ENCODE results near the gene MICAL3. TPM values are rescaled to one million over a fixed set of nuclear protein-coding genes. Genes with fewer than 3 reads are reported as not detected.

MICAL3 gene
- total RNA-seq, 4 donors from 2014 or later = 84.2 to 290 (median 151) TPM

- in situ Hi-C loops (cut with MboI; ENCODE audit: low pct_ligation_motif_present in 1 of 4, low pct_unique_long_range_greater_than_20kb in 1 of 4, low sequenced_read_pairs in 3 of 4) = no loop called here
- no peak overlapping the region for H3K27ac ChIP-seq
- TF ChIP-seq POLR2AphosphoS5 (IDR thresholded peaks at IDR 0.05) (no peak), CTCF (IDR thresholded peaks at IDR 0.05) (no peak)
- 94 to 100% methylated on average over 1 to 8 of the region's 8 CpGs for WGBS, 2 donors (ENCODE audit: low coverage in 1 of 2)
- no peak overlapping the region for H3K4me3 ChIP-seq
- no peaks in the 10 kb centered on the region for H3K9me3 ChIP-seq
- no peak for DNase-seq
- intact Hi-C loops (cut with DNase I; ENCODE audit: low total_unique reads) = loop anchor here (10.0 kb wide), 1 partner anchor 58 kb away; no protein-coding TSS in a partner anchor
- no peaks in the 10 kb centered on the region for H3K4me1 ChIP-seq
- H3K36me3 ChIP-seq = peaks cover 0 to 48% (median 14%) of the 10 kb centered on the region in 4 donors
- no peaks in the 10 kb centered on the region for H3K27me3 ChIP-seq
Measured at GRCh38 chr22:17882727-17883126, 141.6 kb downstream of the MICAL3 start.

GRCh38 chr22:17882162-17882561 is 142.2 kb downstream of the MICAL3 start:
- H3K27me3 ChIP-seq = no peaks in the 10 kb centered on the region
- TF ChIP-seq POLR2A (IDR thresholded peaks at IDR 0.05) (no peak), EP300 (IDR thresholded peaks at IDR 0.05; ENCODE audit: low read depth) (no peak), CTCF (IDR thresholded peaks at IDR 0.05) (no peak), POLR2AphosphoS5 (IDR thresholded peaks at IDR 0.05) (no peak)
- in situ Hi-C loops (cut with MboI; ENCODE audit: low pct_ligation_motif_present in 1 of 4, low pct_unique_long_range_greater_than_20kb in 1 of 4, low sequenced_read_pairs in 3 of 4) = no loop called here
- DNase-seq = no peak
- peaks cover 0 to 43% (median 11%) of the 10 kb centered on the region in 4 donors for H3K36me3 ChIP-seq
- WGBS, 2 donors (ENCODE audit: low coverage in 1 of 2) = 80 to 92% methylated on average over 1 to 2 of the region's 2 CpGs
- no peak overlapping the region for H3K27ac ChIP-seq
- no peaks in the 10 kb centered on the region for H3K4me1 ChIP-seq
- no peaks in the 10 kb centered on the region for H3K9me3 ChIP-seq
- no peak overlapping the region for H3K4me3 ChIP-seq
- intact Hi-C loops (cut with DNase I; ENCODE audit: low total_unique reads) = loop anchor here (10.0 kb wide), 1 partner anchor 57 kb away; no protein-coding TSS in a partner anchor

GRCh38 chr22:17881366-17881765 is 143.0 kb downstream of the MICAL3 start:
- Histone ChIP-seq H3K4me1 (no peaks in the 10 kb centered on the region), H3K4me3 (no peak overlapping the region), H3K27me3 (no peaks in the 10 kb centered on the region), H3K9me3 (no peaks in the 10 kb centered on the region), H3K36me3 (peaks cover 0 to 37% (median 10%) of the 10 kb centered on the region in 4 donors), H3K27ac (no peak overlapping the region)
- 94% methylated on average over 6 of the region's 6 CpGs; no CpG with 5 or more reads in 1 of the 2 donors for WGBS, 2 donors (ENCODE audit: low coverage in 1 of 2)
- TF ChIP-seq EP300 (IDR thresholded peaks at IDR 0.05; ENCODE audit: low read depth) (no peak), POLR2A (IDR thresholded peaks at IDR 0.05) (no peak), POLR2AphosphoS5 (IDR thresholded peaks at IDR 0.05) (no peak), CTCF (IDR thresholded peaks at IDR 0.05) (no peak)
- no peak for DNase-seq
- intact Hi-C loops (cut with DNase I; ENCODE audit: low total_unique reads) = loop anchor here (10.0 kb wide), 1 partner anchor 57 kb away; no protein-coding TSS in a partner anchor
- in situ Hi-C loops (cut with MboI; ENCODE audit: low pct_ligation_motif_present in 1 of 4, low pct_unique_long_range_greater_than_20kb in 1 of 4, low sequenced_read_pairs in 3 of 4) = no loop called here

- in situ Hi-C loops (cut with MboI; ENCODE audit: low pct_ligation_motif_present in 1 of 4, low pct_unique_long_range_greater_than_20kb in 1 of 4, low sequenced_read_pairs in 3 of 4) = no loop called here
- H3K27me3 ChIP-seq = no peaks in the 10 kb centered on the region
- peaks cover 0 to 30% (median 6%) of the 10 kb centered on the region in 4 donors for H3K36me3 ChIP-seq
- intact Hi-C loops (cut with DNase I; ENCODE audit: low total_unique reads) = loop anchor here (10.0 kb wide), 1 partner anchor 56 kb away; no protein-coding TSS in a partner anchor
- no peak for TF ChIP-seq POLR2A (IDR thresholded peaks at IDR 0.05)
- TF ChIP-seq EP300 (IDR thresholded peaks at IDR 0.05; ENCODE audit: low read depth) = no peak
- TF ChIP-seq POLR2AphosphoS5 (IDR thresholded peaks at IDR 0.05) = no peak
- TF ChIP-seq CTCF (IDR thresholded peaks at IDR 0.05) = no peak
- 89% methylated on average over 10 of the region's 10 CpGs; no CpG with 5 or more reads in 1 of the 2 donors for WGBS, 2 donors (ENCODE audit: low coverage in 1 of 2)
- no peak overlapping the region for H3K27ac ChIP-seq
- no peaks in the 10 kb centered on the region for H3K9me3 ChIP-seq
- no peaks in the 10 kb centered on the region for H3K4me1 ChIP-seq
- H3K4me3 ChIP-seq = no peak overlapping the region
- DNase-seq = no peak
Measured at GRCh38 chr22:17880468-17880867, 143.9 kb downstream of the MICAL3 start.
